Measurements from ENCODE around the gene TENM4.

DNA sequence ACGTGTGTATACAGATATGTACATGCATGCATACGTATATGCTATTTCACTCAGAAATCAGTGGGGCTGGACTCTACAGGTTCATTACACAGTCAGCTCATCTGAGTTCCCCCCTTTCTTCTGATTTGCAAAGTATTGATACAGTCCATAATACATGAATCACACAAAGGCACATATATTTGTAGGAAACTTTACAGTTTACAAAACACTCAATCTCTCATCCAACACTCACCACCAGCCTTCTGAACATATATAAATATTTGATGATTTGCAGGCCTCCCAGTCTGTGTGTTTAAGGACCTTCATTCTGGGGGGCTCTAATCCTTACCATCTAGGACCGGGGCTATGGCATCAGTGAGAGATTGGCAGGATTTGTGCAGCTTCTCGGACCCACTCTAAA, 293.8 kb downstream of the TENM4 start:
- TF ChIP-seq, protein P1, sequence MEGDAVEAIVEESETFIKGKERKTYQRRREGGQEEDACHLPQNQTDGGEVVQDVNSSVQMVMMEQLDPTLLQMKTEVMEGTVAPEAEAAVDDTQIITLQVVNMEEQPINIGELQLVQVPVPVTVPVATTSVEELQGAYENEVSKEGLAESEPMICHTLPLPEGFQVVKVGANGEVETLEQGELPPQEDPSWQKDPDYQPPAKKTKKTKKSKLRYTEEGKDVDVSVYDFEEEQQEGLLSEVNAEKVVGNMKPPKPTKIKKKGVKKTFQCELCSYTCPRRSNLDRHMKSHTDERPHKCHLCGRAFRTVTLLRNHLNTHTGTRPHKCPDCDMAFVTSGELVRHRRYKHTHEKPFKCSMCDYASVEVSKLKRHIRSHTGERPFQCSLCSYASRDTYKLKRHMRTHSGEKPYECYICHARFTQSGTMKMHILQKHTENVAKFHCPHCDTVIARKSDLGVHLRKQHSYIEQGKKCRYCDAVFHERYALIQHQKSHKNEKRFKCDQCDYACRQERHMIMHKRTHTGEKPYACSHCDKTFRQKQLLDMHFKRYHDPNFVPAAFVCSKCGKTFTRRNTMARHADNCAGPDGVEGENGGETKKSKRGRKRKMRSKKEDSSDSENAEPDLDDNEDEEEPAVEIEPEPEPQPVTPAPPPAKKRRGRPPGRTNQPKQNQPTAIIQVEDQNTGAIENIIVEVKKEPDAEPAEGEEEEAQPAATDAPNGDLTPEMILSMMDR (IDR thresholded peaks at IDR 0.05; ENCODE audit: poor library complexity, severe bottlenecking) = no peak
- TF ChIP-seq POLR2AphosphoS5 (IDR thresholded peaks at IDR 0.05) (no peak), EP300 (conservative IDR thresholded peaks at IDR 0.05; ENCODE audit: poor library complexity, severe bottlenecking) (no peak), TAF1 (IDR thresholded peaks at IDR 0.05; ENCODE audit: low read depth) (no peak), MXI1 (conservative IDR thresholded peaks at IDR 0.05; ENCODE audit: poor library complexity, severe bottlenecking) (no peak), EZH2 (IDR thresholded peaks at IDR 0.05; ENCODE audit: borderline replicate concordance, insufficient read depth, low read length, poor library complexity, severe bottlenecking) (no peak), RAD21 (conservative IDR thresholded peaks at IDR 0.05) (no peak), SMC3 (conservative IDR thresholded peaks at IDR 0.05; ENCODE audit: poor library complexity) (no peak)
- TF ChIP-seq, protein P2, sequence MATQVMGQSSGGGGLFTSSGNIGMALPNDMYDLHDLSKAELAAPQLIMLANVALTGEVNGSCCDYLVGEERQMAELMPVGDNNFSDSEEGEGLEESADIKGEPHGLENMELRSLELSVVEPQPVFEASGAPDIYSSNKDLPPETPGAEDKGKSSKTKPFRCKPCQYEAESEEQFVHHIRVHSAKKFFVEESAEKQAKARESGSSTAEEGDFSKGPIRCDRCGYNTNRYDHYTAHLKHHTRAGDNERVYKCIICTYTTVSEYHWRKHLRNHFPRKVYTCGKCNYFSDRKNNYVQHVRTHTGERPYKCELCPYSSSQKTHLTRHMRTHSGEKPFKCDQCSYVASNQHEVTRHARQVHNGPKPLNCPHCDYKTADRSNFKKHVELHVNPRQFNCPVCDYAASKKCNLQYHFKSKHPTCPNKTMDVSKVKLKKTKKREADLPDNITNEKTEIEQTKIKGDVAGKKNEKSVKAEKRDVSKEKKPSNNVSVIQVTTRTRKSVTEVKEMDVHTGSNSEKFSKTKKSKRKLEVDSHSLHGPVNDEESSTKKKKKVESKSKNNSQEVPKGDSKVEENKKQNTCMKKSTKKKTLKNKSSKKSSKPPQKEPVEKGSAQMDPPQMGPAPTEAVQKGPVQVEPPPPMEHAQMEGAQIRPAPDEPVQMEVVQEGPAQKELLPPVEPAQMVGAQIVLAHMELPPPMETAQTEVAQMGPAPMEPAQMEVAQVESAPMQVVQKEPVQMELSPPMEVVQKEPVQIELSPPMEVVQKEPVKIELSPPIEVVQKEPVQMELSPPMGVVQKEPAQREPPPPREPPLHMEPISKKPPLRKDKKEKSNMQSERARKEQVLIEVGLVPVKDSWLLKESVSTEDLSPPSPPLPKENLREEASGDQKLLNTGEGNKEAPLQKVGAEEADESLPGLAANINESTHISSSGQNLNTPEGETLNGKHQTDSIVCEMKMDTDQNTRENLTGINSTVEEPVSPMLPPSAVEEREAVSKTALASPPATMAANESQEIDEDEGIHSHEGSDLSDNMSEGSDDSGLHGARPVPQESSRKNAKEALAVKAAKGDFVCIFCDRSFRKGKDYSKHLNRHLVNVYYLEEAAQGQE (IDR thresholded peaks at IDR 0.05; ENCODE audit: borderline replicate concordance) = no peak
